ENCODE results near the gene RIN1.
"Not testable (repeated sequence)": the region's sequence is repeated elsewhere in the genome, so short reads cannot be mapped to it uniquely, and the experiment has no call there.

RIN1 gene
- total RNA-seq: 4.9 reads per million, percentile 19 among the genes with 10 or more reads in this experiment

GRCh38 chr11:66336234-66337102, at the start of gene RIN1:
Gene RIN1, minus strand, starts transcription at chr11:66336434. Its CDS starts 32 bp downstream, at chr11:66336402.
- no peak for DNase-seq

DNA sequence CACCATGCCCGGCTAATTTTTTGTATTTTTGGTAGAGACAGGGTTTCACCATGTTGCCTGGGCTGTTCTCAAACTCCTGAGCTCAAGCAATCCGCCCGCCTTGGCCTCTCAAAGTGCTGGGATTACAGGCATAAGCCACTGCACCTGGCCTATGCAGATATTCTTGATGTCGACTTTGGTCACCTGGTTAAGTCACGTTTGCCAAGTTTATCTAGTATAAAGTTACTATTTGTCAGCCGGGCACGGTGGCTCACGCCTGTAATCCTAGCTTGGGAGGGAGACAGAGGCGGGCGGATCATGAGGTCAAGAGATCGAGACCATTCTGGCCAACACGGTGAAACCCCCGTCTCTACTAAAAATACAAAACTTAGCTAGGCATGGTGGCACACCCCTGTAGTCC, 48.1 kb upstream of the RIN1 start:
- DNase-seq: not testable (repeated sequence)

- DNase-seq: not testable (repeated sequence)
Observed at GRCh38 chr11:66380264-66380663, 44.0 kb upstream of the RIN1 start.

DNA sequence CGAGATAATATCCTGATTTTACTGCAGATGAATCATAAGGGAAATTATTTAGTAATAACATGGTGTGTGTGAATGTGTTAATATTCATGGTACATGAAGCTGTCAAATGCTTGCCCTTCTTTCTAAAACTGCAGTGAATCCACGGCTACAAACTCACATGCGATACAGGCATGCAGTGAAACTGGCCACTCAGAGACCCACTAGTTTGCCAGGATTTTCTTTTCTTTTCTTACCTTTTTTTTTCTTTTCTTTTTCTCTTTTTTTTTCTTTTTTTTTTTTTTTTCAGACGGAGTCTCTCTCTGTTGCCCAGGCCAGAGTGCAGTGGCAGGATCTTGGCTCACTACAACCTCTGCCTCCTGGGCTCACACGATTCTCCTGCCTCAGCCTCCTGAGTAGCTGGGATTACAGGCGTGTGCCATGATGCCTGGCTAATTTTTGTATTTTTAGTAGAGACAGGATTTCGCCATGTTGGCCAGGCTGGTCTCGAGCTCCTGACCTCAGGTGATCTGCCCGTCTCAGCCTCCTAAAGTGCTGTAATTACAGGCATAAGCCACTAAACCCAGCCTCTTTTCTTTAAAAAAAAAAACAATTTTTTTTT, 37.6 kb upstream of the RIN1 start:
- DNase-seq: not testable (repeated sequence)

DNA sequence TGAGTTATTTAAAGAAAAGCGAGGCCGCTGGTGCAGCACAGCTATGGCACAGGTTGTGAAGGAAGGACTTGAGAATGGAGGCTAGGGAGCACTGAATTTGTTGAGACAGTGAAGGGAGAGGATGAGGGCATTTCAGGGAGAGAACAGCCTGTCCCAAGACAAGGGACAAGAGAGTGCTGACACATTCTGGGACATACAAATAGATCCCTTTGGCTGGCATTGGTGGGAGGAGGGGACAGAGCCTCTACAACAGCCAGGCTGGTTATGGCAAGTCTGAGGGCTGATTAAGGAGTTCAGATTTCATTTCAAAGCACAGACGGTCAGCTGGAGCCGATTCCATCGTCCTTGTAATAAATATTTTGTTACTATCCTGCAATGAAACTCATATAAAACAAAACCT, 37.0 kb upstream of the RIN1 start:
- no peak for DNase-seq

DNA sequence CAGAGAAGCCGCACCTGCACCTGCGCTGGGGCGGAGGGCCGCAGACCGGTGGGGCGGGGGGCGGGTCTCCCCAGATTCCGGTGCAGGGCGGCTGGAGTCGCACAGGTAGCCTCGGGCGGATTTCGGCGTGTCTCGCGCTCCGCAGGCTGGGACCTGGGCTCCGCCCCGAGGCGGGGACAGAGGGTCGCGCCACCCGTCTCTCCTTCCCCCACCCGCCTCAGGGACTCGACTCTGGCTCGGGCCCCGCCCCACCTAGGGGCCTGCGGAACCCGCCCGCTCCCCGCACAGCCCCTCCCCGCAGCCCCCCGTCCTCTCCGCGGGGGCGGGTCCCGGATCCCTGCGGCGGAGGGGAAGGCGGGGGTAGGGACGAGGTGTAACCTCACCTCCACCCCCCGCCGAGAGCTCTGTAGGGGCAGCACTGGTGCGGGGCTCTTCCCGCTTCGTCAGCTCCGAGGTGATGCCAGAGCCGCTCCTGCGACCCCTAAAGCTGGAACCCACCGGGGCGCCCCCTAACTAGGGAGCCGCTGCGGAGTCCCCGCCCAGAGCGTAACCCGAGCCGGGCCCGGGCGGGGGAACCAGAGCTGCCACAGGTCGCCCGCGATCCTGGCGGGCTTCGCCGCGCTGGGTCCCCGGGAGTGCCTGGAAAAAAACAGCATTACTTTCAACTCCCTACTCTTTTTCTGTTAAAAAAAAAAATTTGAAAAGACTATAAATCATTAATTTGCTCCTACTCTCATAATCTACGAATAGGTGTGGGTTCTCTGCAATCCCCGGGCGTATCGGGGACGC, 35.6 kb upstream of the RIN1 start, which contains the start of gene SLC29A2:
Gene SLC29A2, minus strand, starts transcription at position 134 of the 789 bp plus-strand sequence. CDS start 169 bp downstream, outside the sequence.
- DNase-seq: peak; percentile 63

DNA sequence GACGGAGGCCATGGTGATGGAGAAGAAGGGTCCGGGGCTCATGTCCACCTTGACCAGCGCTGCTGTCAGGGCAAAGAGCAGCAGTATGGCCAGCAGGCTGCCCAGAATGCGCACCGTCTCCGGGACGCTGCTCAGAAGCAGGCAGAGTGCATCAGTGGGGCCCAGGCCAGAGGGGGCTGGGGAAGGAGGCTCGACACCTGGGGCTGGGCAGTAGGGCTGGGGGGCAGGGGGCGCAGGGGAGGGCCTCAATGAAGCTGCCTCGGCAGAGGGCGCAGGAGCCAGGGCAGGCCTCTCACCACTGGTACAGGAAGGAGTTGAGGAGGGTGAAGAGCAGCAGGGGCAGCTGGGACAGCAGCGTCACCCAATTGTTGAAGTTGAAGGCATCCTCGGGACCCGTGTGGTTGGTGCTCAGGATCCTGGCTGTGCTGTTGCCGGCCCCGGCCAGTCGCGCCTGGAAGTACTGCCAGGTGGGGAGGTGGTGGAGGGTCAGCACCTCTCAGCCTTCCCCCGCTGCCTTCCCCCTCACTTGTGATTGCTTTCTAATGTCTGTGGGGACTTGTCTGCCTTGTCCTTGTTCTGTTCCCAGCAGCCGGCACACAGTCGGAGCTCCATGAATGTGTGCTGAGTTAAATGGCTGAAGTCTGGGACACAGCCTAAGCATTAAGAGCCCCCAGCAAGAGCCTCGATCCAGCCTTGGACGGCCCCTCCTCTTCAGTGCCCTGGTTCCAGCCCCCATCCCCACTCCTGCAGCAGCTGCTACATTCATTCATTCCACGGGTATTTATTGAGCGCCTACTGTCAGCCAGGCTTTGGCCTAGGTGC, 33.0 kb upstream of the RIN1 start:
- no peak for DNase-seq

DNA sequence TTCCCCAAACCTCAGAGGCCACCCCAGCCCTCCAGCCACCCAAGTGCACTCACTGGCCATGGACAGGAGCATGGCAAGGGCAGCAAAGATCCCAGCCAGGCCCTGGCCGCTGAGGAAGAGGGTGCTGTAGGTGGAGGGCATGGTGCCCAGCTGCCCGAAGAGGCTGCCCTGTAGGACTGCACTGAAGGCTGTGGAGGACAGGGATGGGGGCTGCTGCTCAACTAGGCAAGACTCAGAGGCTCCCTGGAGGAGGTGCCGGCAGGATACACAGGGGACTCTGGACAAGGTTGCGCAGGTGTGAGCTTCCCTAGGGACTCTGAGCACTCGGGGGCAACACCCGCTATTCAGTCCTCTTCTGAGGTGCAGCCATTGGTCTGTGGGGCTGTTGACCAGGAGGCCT, 32.2 kb upstream of the RIN1 start:
- no peak for DNase-seq

- DNase-seq: no peak
Observed at GRCh38 chr11:66367561-66368312, 31.5 kb upstream of the RIN1 start.

- no peak for DNase-seq
Observed at GRCh38 chr11:66366844-66367477, 30.7 kb upstream of the RIN1 start.

DNA sequence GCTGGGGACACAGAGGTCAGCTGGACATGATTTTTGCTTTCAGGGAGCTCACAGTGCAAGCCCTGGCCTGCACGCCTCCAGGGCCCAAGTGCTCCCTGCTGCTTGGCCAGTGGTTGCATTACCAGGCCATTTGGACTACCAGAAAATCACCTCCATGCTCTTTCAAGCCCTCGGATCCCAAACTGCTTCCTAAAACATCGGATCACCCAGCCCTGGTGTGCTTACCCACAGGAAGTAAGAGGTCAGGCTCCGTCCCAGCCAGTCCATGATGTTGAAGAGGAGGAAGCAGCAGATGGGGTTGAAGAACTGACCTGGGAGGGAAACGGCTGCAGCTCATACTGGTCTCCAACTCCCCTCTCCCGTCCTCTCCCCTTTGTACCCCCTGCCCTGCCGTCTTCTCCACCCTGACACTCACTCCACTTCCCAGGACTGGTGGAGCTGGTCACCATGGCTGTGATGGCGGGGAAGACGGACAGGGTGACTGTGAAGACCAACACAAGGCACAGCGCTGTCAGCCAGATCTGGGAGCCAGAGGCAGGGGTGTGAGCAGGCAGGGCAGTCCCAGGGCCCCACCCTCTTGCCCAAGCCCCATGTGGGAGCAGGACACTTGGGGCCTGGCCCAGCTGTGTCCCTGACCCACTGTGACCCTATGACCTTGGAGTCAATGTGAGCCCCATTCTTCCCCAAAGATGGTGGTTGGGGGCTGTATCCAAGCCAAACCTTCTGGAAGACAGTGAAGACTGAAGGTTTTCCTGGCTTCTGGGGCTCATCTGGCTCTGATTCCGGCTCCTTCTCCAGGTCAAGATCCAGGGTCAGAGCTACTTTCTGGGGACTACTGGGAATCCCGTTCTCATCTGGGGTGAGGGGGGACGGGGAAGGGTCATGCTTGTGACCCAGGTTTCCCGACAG, 29.7 kb upstream of the RIN1 start:
- DNase-seq: no peak

DNA sequence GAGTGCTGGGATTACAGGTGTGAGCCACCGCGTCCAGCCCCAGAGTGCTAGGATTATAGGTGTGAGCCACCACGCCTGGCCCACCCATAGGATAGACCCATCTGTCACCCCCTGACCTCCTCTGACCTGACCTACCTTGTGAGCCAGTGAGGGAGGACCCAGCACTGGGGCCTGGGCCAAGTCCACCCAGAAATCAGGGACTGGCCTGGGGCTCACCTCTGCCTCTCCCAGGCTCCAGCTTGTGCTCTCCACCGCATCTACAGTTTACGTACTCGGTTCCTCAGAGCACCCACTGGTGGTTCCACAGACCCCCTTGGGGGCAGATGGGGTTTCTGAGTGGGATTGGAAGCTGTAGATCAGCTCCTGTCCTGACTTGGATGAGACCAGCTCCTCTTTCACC, 28.9 kb upstream of the RIN1 start:
- no peak for DNase-seq

- DNase-seq: peak; percentile 51
Observed at GRCh38 chr11:66363805-66364535, 27.7 kb upstream of the RIN1 start.

GRCh38 chr11:66363187-66363601, 27.0 kb upstream of the RIN1 start:
- no peak for DNase-seq

GRCh38 chr11:66362481-66363147, 26.4 kb upstream of the RIN1 start:
- no peak for DNase-seq

DNA sequence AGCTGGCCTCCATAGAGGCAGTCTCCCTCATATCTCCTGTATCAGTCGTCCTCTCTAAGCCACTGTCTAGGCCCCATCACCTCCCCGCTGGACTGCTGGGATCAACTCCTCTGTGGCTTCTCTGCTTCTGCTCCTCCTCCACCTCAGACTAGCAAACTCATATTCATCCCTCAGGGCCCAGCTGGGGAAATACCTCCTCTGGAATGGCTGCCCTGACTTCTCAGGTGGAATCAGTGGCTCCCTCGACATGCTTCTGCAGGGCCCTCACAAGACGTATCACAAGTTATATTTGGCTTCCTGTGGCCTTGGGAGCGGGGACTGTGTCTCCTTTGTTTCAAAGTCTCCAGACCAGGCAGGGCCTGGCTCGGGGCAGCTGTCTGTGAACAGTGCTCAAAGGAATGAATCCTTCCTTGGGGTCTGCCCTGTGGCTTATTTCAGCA, 25.3 kb upstream of the RIN1 start:
- no peak for DNase-seq

GRCh38 chr11:66360406-66361073, 24.3 kb upstream of the RIN1 start:
- DNase-seq: no peak

DNA sequence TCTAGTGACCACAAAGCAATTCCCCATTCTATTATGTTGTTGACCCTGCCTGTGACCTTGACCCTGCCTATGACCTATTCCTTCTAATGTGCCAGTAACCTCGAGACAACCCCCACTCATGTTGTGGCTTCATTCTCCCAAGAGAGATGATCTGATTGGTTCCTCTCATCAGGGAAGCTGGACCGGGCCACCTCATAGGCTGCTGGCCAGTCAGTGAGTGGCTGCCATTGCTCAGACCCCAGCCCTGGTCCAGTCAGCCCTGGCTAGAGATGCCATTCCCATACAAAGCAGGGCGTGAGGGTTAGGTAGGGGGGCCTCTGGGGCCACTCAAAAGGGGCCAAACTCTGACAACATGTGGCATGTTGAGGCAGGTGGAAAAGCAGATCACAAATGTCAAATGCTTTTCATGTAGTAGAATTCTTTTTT, 23.4 kb upstream of the RIN1 start:
- DNase-seq: no peak
